WI38 (cell line): ENCODE data around the gene FAM3C.

Experiments
- H3K4me3 ChIP-seq: 2 replicates; pipeline ENCODE4 v1.5.1; 2011; ENCODE audit warnings: low read depth, mild to moderate bottlenecking, control low read depth, low read length
- TF ChIP-seq, protein P1 (sequence below): IDR thresholded peaks from 2 replicates; pipeline ENCODE4 v1.5.1; 2012; ENCODE audit warnings: low read depth, mild to moderate bottlenecking, control low read depth, low read length

Gene FAM3C

DNA sequence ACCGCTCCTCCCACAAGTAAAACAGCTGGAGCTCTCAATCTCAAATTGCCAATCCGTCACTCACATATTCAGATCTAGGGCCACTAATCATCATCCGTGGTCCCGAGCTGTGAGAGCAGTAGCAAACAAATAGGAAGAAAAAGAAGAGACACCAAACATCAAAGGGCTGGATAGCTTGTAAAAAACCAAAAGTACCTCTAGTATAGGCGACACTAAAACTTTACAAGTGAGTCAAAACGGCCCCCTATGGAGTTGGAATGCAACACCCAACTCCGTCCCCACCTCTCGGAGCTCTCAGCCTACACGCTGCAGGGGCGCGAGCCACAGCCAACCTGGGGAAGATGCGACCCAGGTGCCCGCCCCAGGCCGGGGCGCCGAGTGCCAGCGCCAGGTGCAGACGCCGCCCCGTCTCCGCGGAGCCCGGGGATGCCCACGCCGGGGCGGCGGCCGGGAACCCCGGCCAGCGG is 581 bp downstream of the FAM3C start:
- TF ChIP-seq, protein P1, sequence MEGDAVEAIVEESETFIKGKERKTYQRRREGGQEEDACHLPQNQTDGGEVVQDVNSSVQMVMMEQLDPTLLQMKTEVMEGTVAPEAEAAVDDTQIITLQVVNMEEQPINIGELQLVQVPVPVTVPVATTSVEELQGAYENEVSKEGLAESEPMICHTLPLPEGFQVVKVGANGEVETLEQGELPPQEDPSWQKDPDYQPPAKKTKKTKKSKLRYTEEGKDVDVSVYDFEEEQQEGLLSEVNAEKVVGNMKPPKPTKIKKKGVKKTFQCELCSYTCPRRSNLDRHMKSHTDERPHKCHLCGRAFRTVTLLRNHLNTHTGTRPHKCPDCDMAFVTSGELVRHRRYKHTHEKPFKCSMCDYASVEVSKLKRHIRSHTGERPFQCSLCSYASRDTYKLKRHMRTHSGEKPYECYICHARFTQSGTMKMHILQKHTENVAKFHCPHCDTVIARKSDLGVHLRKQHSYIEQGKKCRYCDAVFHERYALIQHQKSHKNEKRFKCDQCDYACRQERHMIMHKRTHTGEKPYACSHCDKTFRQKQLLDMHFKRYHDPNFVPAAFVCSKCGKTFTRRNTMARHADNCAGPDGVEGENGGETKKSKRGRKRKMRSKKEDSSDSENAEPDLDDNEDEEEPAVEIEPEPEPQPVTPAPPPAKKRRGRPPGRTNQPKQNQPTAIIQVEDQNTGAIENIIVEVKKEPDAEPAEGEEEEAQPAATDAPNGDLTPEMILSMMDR = no peak
- H3K4me3 ChIP-seq = peak overlapping the region; percentile 84

DNA sequence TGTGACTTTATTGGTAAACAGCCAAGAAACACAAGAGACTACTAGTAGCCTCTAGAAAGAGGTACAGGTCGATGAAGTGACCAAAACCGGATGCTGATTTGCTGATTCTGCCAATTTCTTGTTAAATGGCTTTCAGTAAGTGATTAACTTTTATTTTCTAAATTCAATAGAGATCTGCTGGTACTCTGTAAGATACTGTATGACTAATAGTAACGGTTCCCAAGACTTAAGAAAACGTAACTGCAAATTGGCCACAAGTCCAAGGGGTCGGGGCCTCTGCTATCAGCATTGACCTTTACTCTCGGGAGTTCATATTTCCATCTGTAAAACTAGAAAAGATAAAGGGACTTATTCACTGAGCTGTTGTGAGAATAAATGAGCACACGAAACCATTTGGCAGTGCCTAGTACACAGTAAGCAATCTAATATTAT is 1.4 kb downstream of the FAM3C start:
- TF ChIP-seq, protein P1 = no peak
- H3K4me3 ChIP-seq = peak overlapping the region; percentile 84

DNA sequence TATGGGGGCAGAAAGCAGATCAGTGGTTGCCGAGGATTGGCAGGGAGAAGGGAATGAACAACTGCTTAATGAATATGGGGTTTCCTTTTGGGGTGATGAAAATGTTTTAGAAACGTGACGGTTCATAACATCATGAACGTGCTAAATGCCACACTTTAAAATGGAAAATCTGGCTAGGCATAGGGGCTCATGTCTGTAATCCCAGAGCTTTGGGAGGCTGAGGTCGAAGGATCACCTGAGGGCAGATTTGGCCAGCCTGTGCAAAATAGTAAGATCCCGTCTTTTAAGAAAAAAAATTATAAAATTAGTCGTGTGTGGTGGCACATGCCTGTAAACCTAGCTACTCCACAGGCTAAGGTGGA is 3.1 kb downstream of the FAM3C start:
- H3K4me3 ChIP-seq = no peak overlapping the region
- TF ChIP-seq, protein P1 = no peak

DNA sequence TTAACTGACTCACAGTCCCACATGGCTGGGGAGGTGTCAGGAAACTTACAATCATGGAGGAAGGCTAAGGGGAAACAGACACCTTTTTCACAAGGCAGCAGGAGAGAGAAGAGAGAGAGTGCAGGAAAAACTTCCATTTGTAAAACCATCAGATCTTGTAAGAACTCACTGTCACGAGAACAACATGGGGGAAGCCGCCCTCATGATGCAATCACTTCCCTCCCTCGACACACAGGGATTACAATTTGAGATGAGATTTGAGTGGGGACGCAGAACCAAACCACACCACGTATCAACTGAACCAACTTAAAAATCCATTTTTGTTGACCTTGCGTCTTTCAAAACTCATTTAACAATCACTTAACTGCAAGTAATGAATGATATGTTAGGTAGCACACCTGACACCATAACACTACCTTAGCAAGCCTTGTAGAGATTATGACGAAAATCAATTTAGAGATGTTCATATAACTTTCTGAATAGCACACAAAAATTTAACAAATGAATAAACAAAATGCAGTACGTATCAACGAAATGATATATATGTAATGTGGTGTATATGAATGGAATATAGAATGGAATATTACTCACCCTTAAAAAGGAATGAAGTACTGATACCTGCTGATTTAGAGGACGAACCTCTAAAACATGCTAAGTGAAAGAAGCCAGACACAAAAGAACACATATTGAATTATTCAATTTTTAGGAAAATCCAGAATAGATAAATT is 3.7 kb downstream of the FAM3C start:
- TF ChIP-seq, protein P1 = no peak
- H3K4me3 ChIP-seq = no peak overlapping the region

DNA sequence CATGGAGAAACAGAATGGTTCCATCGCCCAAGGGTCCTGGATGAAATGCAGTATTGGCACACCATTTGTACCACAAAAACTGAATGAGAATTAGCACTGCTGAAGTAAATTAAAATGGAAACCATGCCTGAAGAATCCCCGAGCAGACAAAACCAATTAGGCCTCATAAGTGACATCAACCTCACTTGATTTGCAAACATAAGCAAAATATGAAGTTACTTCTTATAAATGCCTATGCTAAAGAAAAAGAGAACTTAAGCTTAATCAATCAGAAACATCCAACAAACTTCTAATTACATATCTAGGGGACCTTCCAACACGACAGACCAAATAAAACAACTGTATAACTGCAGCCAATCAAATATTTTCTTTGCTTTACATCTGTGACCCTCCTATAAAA is 4.4 kb downstream of the FAM3C start:
- no peak overlapping the region for H3K4me3 ChIP-seq
- TF ChIP-seq, protein P1 = no peak

DNA sequence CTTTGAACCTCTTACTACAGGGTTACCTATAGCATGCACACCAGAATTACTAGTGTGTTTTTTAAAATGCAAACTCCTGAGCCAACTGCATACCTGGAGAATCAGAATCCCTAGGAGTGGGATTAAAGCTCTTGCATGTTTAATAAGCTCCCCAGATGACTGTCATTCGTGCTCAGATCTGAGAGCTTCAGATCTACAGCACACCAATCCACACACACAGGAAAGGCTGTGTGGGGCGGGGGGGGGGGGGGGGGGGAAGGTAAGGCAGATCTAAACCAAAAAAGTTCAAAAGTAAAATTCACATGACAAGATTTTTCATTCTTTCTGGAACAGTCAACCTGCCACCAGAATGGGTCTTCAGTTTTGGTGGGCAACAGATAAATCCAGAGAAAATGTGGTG is 5.5 kb downstream of the FAM3C start:
- no peak overlapping the region for H3K4me3 ChIP-seq
- TF ChIP-seq, protein P1 = no peak

DNA sequence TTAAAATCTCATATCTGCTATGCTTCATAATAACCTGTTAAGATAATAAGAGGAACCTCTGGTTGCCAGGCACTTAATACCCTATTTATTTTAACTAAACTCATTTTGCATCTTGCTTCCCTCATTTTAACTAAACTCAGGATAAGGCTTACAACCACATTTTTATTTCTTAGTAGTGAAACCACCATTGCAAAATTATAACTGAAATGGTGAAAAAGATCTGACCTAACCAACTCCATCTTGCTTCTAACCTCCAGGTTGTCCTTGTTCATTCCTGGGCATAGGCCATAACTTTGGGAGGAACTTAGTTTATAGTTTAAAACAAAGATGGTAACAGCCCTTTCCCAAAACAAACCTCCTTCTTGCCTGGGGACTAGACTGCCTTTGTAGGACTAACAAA is 6.0 kb downstream of the FAM3C start:
- no peak overlapping the region for H3K4me3 ChIP-seq
- TF ChIP-seq, protein P1 = no peak
